ENCODE measurements around the gene CARHSP1. TPM values are rescaled to one million over a fixed set of nuclear protein-coding genes. Genes with fewer than 3 reads are reported as not detected.
"Not testable (repeated sequence)": the region's sequence is repeated elsewhere in the genome, so short reads cannot be mapped to it uniquely, and the experiment has no call there.

The CARHSP1 gene
- total RNA-seq, 1 experiment from 2014 or later = 148 TPM

DNA sequence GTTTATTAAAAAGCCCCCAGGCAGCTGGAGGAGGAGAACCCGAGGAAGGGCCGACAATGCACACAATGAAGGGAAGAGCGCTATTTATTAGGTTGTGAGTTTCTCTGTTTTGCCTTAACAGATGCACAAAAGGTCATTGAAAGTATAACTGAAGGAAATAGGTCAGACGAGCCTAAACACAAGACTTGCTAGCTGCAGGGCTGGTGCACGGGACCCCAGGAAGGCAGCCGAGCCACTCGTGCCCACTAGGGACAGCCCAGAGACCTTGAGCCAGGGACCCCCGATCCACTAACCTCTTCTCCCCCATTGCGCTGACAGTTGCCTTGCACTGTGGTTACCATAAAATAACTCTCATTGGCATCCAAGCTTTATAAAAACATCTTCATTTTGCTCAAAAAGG lies 24.6 kb upstream of the CARHSP1 start:
- no peak for DNase-seq (ENCODE audit: low spot score)

GRCh38 chr16:8892101-8892575 lies 23.3 kb upstream of the CARHSP1 start:
- no peak for DNase-seq (ENCODE audit: low spot score)

DNA sequence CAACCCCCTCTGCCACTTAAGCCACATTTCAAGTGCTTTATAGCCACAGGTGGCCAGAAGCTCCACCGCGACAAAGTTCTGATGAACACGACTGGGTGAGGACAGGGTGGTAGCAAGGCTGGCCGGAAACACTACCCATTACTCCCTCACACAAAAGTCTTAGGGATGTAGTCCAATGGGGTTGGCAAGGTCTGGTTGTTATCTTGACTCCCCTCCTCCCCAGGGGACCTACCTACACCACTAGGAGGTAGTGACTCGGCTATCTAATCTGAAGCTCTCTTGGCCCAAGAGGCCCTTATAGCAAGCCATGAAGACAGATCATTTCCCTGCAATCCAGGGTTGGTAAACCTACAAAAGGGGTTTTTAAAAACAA lies 21.7 kb upstream of the CARHSP1 start:
- DNase-seq (ENCODE audit: low spot score) = no peak

DNA sequence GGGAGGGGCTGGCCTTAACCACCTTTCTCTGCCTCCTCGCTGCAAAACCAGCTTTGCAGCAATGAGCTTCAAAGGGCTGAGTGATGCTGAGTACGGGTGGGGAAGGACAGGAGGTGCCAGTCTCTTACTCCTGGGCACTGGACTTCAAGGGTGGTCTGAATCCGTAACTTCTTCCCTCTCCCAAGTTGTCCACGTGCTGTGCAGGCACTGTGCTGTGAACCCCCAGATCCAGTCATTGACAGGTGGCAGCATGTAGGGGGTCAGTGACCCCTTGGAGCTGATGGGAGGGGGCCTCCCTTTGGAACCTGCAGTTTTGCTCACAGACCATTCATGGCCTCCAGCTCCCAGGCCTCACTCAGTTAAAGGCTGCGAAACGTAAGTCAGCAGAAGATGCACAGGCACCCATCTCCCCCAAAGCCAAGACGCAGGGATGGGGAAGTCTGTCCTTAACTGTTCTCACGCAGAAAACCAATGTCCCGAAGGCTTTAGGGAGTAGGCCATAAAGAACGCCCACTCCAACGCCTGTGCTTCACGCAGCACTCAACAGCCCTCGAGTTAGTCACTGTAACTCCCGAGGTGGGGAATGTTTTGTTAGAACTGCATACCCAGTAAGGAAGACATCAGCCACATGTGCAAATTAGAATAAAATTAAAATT lies 21.2 kb upstream of the CARHSP1 start:
- DNase-seq (ENCODE audit: low spot score) = no peak

DNA sequence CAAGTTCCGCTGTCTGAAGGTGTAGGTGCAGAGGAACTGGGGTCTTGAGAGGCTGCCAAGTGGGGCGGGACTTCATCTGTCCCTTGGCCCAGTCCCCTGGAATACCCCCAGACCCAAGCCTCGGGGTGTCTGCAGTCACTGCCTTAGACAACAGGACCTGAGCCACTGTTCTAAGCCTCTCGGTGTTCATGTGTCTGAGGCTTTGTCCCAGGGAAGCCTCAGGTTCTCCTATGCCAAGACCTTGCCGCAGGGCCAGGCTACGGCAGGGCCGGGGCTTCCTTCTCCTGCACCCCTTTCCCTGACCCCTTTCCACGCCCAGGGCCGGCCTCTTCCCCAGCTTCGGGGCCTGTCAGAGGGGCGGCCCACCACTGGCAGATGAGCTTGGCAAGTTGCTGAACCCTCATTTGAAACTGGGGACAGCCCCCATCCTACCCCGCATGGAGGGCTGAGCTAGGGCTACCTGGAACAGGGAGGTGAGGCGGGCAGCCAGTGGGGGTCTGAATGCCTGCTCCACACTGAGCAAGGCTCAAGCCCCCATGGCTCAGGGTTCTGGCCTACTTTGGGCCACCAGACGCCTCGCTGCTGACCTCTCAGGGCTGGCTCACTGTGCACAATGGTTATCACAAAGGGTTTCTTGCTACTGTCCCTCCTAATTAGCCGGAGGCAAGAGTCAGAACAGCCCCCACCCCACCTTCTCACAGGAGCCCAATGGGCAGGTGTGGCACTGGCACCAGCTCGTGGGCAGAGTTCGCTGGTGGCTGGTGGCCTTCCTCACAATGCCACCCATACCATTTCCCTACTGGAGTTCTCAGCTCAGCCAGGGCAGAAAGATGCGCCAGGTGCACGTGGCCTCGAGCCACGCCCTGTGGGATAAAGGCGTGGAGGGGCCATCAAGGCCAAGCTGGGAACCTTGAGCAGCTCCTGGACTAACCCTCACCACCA lies 20.4 kb upstream of the CARHSP1 start:
- no peak for DNase-seq (ENCODE audit: low spot score)

DNA sequence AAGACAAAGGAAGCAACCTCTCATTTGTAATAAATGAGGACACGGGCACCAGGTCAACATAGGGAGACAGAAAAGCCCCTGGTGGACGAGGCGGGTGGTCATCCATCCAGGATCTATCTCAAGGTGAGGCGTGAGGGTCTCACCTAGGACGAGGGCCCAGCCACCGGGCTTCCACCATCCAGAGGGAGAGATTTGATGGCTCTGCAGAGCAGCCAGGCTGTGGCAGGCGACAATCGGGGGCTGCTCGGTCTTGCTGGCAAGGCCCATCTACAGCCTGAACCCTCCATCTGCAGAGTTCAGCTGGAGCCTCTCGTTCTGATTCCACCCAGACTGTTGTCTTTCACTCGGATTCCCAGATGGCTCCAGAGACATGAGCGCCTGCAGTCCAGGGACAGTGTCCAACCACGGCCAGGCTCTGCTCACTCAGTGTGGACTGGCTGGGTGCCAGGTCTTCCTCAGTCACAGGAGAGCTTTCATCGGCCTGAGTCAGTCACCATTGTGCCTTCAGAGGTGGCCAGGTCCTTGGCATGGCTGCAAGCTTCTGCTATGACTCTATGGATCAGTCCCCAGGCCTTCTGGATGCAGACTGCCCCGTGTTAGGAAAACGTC lies 19.2 kb upstream of the CARHSP1 start:
- DNase-seq (ENCODE audit: low spot score) = peak; percentile 62

- no peak for DNase-seq (ENCODE audit: low spot score)
Observed at GRCh38 chr16:8887431-8887765, 18.6 kb upstream of the CARHSP1 start.

- DNase-seq (ENCODE audit: low spot score) = no peak
Observed at GRCh38 chr16:8886593-8887430, 18.0 kb upstream of the CARHSP1 start.

GRCh38 chr16:8885674-8886592 lies 17.1 kb upstream of the CARHSP1 start:
- peak; percentile 80 for DNase-seq (ENCODE audit: low spot score)

- DNase-seq (ENCODE audit: low spot score) = no peak
Observed at GRCh38 chr16:8882725-8883377, 14.0 kb upstream of the CARHSP1 start.

- no peak for DNase-seq (ENCODE audit: low spot score)
Observed at GRCh38 chr16:8882041-8882617, 13.3 kb upstream of the CARHSP1 start, which contains the start of gene LITAFD. Gene LITAFD, plus strand, starts transcription at chr16:8882351. Its CDS starts 2,005 bp downstream, at chr16:8884356.

- DNase-seq (ENCODE audit: low spot score) = no peak
Observed at GRCh38 chr16:8880839-8881510, 12.2 kb upstream of the CARHSP1 start.

DNA sequence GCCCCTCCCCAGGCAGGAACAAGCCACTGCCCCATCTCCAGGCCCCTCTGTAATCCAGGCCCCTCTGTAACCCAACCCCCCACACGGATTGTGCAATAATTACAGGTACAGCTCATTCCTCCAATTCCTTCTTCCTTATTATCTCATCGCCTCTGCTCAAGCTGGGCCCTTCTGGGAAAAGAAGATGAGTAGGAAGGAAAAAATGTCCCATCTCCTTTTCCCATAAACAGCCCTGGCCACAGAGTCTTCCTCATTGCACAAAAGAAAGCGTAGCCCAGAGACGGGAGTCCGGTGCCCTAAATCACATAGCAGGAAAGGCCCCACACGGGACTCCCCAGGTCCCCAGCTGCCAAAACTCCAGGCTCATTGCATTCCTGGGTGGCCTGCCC lies 9.7 kb upstream of the CARHSP1 start:
- peak; percentile 82 for DNase-seq (ENCODE audit: low spot score)

DNA sequence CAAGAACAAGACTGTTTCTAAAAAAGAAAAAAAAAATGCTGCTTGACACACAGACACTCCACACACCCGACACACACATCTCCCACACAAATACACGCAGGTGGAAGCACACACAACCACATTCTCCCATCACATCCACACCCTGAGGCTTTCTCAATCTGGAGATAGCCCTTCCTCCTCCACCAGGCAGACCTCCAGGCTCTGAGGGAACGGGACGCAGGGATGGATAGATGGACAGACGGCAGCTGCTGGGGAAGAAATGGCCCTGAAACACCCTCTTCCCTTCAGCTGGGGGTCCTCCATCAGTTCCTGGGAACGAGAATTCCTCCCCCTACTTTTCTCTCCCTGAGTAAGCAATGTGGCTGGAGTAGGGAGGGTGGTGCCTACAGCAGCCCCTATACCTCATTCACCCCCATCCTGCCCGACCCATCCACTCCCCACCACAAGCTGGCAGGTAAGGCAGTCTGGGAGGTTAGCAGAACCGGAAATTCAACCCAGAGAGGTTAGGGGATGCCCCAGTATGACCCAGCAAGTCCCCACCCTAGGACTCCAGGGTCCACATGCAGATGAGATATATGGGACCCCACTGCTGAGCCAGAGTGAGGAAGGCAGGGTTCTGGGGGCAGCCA lies 9.2 kb upstream of the CARHSP1 start:
- DNase-seq (ENCODE audit: low spot score) = no peak

DNA sequence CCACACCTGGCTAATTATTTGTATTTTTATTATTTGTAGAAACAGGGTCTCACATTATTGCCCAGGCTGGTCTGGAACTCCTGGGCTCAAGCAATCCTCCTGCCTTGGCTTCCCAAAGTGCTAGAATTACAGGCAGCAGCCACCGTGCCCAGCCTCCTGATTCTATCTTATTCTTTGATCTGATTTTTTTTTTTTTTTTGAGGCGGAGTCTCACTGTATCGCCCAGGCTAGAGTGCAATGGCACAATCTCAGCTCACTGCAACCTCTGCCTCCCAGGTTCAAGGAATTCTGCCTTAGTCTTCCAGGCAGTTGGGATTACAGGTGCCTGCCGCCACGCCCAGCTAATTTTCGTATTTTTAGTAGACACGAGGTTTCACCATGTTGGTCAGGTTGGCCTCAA lies 6.5 kb upstream of the CARHSP1 start:
- not testable (repeated sequence) for DNase-seq (ENCODE audit: low spot score)

DNA sequence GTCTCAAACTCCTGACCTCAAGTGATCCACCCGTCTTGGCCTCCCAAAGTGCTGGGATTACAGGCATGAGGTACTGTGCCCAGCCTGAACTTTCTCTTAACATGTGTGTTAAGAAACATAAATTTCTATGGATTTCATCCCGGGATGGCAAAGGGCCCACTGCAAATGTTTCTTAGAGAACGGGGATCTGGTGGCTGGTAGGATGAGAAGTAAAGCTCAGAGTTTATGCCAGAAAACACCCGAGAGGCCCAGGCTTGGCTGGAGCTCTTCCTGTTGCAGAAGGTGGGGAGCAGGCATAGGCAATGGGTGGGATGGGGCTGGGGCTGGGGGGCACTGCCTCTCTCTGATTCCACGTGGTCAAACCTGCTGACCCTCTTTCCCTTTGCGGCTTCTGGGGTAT lies 5.6 kb upstream of the CARHSP1 start:
- DNase-seq (ENCODE audit: low spot score) = no peak

- not testable (repeated sequence) for DNase-seq (ENCODE audit: low spot score)
Observed at GRCh38 chr16:8873866-8874195, 5.0 kb upstream of the CARHSP1 start.

DNA sequence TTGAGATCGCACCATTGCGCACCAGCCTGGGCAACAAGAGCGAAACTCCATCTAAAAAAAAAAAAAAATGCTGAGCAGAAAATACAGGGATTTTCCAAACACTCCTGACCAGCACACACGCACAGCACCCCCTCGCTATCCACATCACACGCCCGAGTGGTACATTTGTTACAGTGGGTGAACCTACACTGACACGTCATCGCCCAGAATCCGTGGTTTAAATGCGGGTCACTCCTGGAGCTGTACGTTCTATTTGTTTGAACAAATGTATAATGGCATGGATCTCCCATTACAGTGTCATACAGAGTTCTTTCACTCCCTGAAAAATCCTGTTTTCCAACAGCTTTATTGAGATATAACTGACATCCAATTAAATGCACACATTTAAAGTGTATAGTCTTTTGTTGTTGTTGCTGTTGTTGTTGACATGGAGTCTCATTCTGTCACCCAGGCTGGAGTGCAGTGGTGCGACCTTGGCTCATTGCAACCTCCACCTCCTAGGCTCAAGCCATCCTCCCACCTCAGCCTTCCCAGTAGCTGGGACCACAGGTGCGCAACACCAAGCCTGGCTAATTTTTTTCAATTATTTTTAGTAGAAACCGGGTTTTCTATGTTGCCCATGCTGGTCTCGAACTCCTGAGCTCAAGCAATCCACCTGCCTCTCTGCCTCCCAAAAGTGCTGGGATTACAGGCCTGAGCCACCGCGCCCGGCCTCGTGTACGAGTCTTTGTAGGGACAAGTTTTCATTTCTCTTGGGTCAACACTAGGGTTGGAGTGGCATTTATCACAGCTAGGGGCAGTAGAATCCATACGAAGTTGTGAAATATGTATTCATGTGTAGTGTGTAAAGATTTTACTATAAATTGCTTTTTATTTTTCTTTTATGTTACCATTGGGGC lies 4.4 kb upstream of the CARHSP1 start:
- no peak for DNase-seq (ENCODE audit: low spot score)

All from A172 (cell line).